GM12878 (cell line): ENCODE results near the gene ELN. TPM values are rescaled to one million over a fixed set of nuclear protein-coding genes. Genes with fewer than 3 reads are reported as not detected.
A peak's percentile ranks its signal among the peaks of the same experiment; 100 is the strongest.

Source experiments
- ATAC-seq: fragments of 200-7000 bp; cut with Tn5 transposase; 3 replicates; pipeline ENCODE4 v1.9.1; 2020; ENCODE audit warnings: mild to moderate bottlenecking, moderate library complexity
- BruUV-seq: library from RNA; stranded (reverse); fragments of 400-500 nt; replicated peaks from 2 replicates; lab custom pipeline; 2021; lab: Mats Ljungman, UMichigan
- CTCF ChIA-PET: fragments of 300-600 bp; sonication (Branson Sonifier 250); formaldehyde crosslinking; extraction: SDS; loops from one replicate; lab custom pipeline; 2021; ENCODE audit warnings: inconsistent platforms; lab: Yijun Ruan, JAX
- POLR2A ChIA-PET: fragments of 350-600 bp; formaldehyde crosslinking; extraction: SDS; loops from one replicate; lab custom pipeline; 2021; ENCODE audit warnings: inconsistent platforms; lab: Charles Lee
- RAD21 ChIA-PET: fragments of 300-600 bp; sonication (Branson Sonifier 250); formaldehyde crosslinking; loops from one replicate; lab custom pipeline; 2023; ENCODE audit warnings: antibody characterized with exemption; ENCODE audit not compliant: unreplicated experiment; lab: Charles Lee
- SMC1A ChIA-PET: fragments of 300-600 bp; sonication (Branson Sonifier 250); formaldehyde crosslinking; loops from one replicate; lab custom pipeline; 2023; ENCODE audit not compliant: unreplicated experiment, uncharacterized antibody; lab: Charles Lee
- DNase-seq: peaks from one replicate; pipeline ENCODE4 v3.0.0-alpha.2; 2011; ENCODE audit warnings: low read depth, low spot score
- FAIRE-seq: peaks from 3 replicates; lab custom pipeline; 2011; peaks lifted over from hg19 to GRCh38; lab: Jason Lieb, UNC
- H2AFZ ChIP-seq: 2 replicates; pipeline ENCODE4 v1.6.0; 2011; ENCODE audit warnings: low read depth, low read length, control low read depth; ENCODE audit not compliant: control insufficient read depth
- H3K27ac ChIP-seq: 2 replicates; pipeline ENCODE4 v1.5.1; 2011; ENCODE audit warnings: control low read depth; ENCODE audit not compliant: control insufficient read depth, insufficient read depth
- H3K27me3 ChIP-seq, 2 experiments: replicated peaks in 1 of 2; 2 replicates each; pipeline versions ENCODE4 v1.6.0 to v1.6.1; 2011; ENCODE audit warnings: low read length in 1 of 2; ENCODE audit not compliant: control insufficient read depth in 2 of 2, insufficient read depth in 2 of 2
- H3K36me3 ChIP-seq, 2 experiments: 2 replicates each; pipeline ENCODE4 v1.5.1; 2011; ENCODE audit warnings: low read length in 1 of 2; ENCODE audit not compliant: control insufficient read depth in 2 of 2, insufficient read depth in 2 of 2
- H3K4me1 ChIP-seq: 2 replicates; pipeline ENCODE4 v1.6.1; 2011; ENCODE audit warnings: mild to moderate bottlenecking, low read length, moderate library complexity, mixed read lengths; ENCODE audit not compliant: control insufficient read depth, insufficient read depth
- H3K4me2 ChIP-seq: 2 replicates; pipeline ENCODE4 v1.6.0; 2011; ENCODE audit warnings: control low read depth; ENCODE audit not compliant: control insufficient read depth, insufficient read depth
- H3K4me3 ChIP-seq: fragments of 200-600 bp; sonication (generic); 2 replicates; pipeline ENCODE4 v1.5.1; 2016
- H3K79me2 ChIP-seq: 2 replicates; pipeline ENCODE4 v1.6.0; 2011; ENCODE audit warnings: low read length; ENCODE audit not compliant: control insufficient read depth, insufficient read depth
- H3K9ac ChIP-seq: 2 replicates; pipeline ENCODE4 v1.8.0; 2011; ENCODE audit warnings: low read length, control low read depth, mixed read lengths; ENCODE audit not compliant: control insufficient read depth, insufficient read depth
- H3K9me3 ChIP-seq: replicated peaks from 3 replicates; pipeline ENCODE4 v1.5.1; 2011; ENCODE audit warnings: mild to moderate bottlenecking, low read length; ENCODE audit not compliant: control insufficient read depth, insufficient read depth
- H4K20me1 ChIP-seq: 2 replicates; pipeline ENCODE4 v1.6.0; 2011; ENCODE audit not compliant: control insufficient read depth, insufficient read depth
- BCL11A ChIP-seq: IDR thresholded peaks from 2 replicates; pipeline ENCODE4 v1.6.1; 2011; ENCODE audit warnings: low read depth, low read length
- CEBPB ChIP-seq, 2 experiments: fragments of 150-350 bp in 1 of 2; IDR thresholded peaks; 2 replicates each; pipeline ENCODE4 v1.6.1; 2012 to 2014; ENCODE audit warnings: low read depth in 2 of 2, low read length in 2 of 2, borderline replicate concordance in 1 of 2, inconsistent platforms in 1 of 2
- CHD1 ChIP-seq: IDR thresholded peaks from 2 replicates; pipeline ENCODE4 v1.6.1; 2012; ENCODE audit warnings: low read depth, low read length, improper control_type of control experiment
- CHD2 ChIP-seq: IDR thresholded peaks from 2 replicates; pipeline ENCODE4 v1.6.1; 2011; ENCODE audit warnings: low read depth, low read length, improper control_type of control experiment, borderline replicate concordance
- ETV6 ChIP-seq, 2 experiments: fragments of 450-650 bp in 1 of 2; IDR thresholded peaks in 1 of 2; conservative IDR thresholded peaks in 1 of 2; 2 replicates each; pipeline ENCODE4 v1.6.1; 2014; ENCODE audit warnings: antibody characterized with exemption in 1 of 2, borderline replicate concordance in 1 of 2, low read depth in 1 of 2, mild to moderate bottlenecking in 1 of 2, moderate library complexity in 1 of 2
- MTA2 ChIP-seq: fragments of 450-650 bp; IDR thresholded peaks from 2 replicates; pipeline ENCODE4 v1.6.1; 2016; ENCODE audit warnings: low read depth, mild to moderate bottlenecking, moderate library complexity
- NBN ChIP-seq: fragments of 450-650 bp; IDR thresholded peaks from 2 replicates; pipeline ENCODE4 v1.6.1; 2016
- NFXL1 ChIP-seq: fragments of 450-650 bp; IDR thresholded peaks from 2 replicates; pipeline ENCODE4 v1.6.1; 2017; ENCODE audit warnings: antibody characterized with exemption, mild to moderate bottlenecking, borderline replicate concordance
- NR2C1 ChIP-seq: fragments of 450-650 bp; IDR thresholded peaks from 2 replicates; pipeline ENCODE4 v1.6.1; 2017; ENCODE audit warnings: antibody characterized with exemption, mild to moderate bottlenecking, moderate library complexity
- PAX5 ChIP-seq: IDR thresholded peaks from 2 replicates; pipeline ENCODE4 v1.6.1; 2011; ENCODE audit warnings: low read depth, low read length, borderline replicate concordance
- POLR2A ChIP-seq: IDR thresholded peaks from 2 replicates; pipeline ENCODE4 v1.6.1; 2011; ENCODE audit warnings: low read depth, mild to moderate bottlenecking, low read length
- RCOR1 ChIP-seq: conservative IDR thresholded peaks from 2 replicates; pipeline ENCODE4 v1.6.1; 2012; ENCODE audit warnings: low read depth, low read length, improper control_type of control experiment
- SMAD1 ChIP-seq: fragments of 450-650 bp; IDR thresholded peaks from 2 replicates; pipeline ENCODE4 v1.6.1; 2018; ENCODE audit warnings: mild to moderate bottlenecking, low read depth; ENCODE audit not compliant: partially characterized antibody
- SPI1 ChIP-seq: IDR thresholded peaks from 2 replicates; pipeline ENCODE4 v1.6.1; 2011; ENCODE audit warnings: low read depth, mild to moderate bottlenecking, low read length, moderate library complexity, borderline replicate concordance; ENCODE audit not compliant: insufficient read depth
- ZBED1 ChIP-seq: IDR thresholded peaks from 2 replicates; pipeline ENCODE4 v1.6.1; 2016; ENCODE audit warnings: borderline replicate concordance
- ZNF622 ChIP-seq: fragments of 450-650 bp; IDR thresholded peaks from 2 replicates; pipeline ENCODE4 v1.6.1; 2017; ENCODE audit warnings: mild to moderate bottlenecking, inconsistent platforms
- WGBS: methylation state at CpG from one replicate; pipeline ENCODE4 v1.1.6; 2016; ENCODE audit warnings: low lambda C conversion rate; ENCODE audit not compliant: insufficient replicate concordance, insufficient coverage; ENCODE audit errors: missing lambda C conversion rate; 5-methylcytosine and 5-hydroxymethylcytosine counted together
- in situ Hi-C: fragments of 300-500 bp; cut with MboI; formaldehyde crosslinking; loops from 9 replicates; pipeline ENCODE4 v1.14.3; 2018; ENCODE audit warnings: mixed read lengths
- intact Hi-C: fragments of 100-400 bp; cut with micrococcal nuclease; formaldehyde crosslinking; loops from one replicate; pipeline ENCODE4 v1.14.2; 2022; ENCODE audit not compliant: unreplicated experiment
- polyA plus RNA-seq, 11 experiments: library from polyadenylated mRNA; depleted of rRNA in 4 of 11; unstranded in 6 of 11; stranded (reverse) in 5 of 11; fragments of >200 nt; fragmentation: Nextera tagmentation in 4 of 11; fragmentation: Illumina TruSeq in 1 of 11; extraction: Ambion mirVana in 4 of 11; extraction: Trizol in 1 of 11; gene quantifications; 1 replicate in 1 of 11; 2 replicates in 10 of 11; pipeline versions ENCODE4 v1.2.1 to v1.2.3, GENCODE V29; 2011 to 2016; ENCODE audit warnings: inconsistent platforms in 2 of 11, missing spikeins in 2 of 11, low read depth in 1 of 11
- total RNA-seq, 4 experiments: library from RNA; depleted of rRNA in 3 of 4; stranded (reverse); fragments of >200 nt in 3 of 4; fragmentation: Illumina TruSeq in 1 of 4; extraction: Trizol in 1 of 4; gene quantifications; 2 replicates each; pipeline versions ENCODE4 v1.2.1 to v1.2.3, GENCODE V29; 2013 to 2021
- TF ChIP-seq, protein P1 (sequence below): fragments of 450-650 bp; formaldehyde crosslinking; IDR thresholded peaks from 2 replicates; pipeline ENCODE4 v1.4.0; 2020; ENCODE audit warnings: mild to moderate bottlenecking, moderate library complexity
- TF ChIP-seq, protein P2 (sequence below): fragments of 450-650 bp; IDR thresholded peaks from 2 replicates; pipeline ENCODE4 v1.6.1; 2014; ENCODE audit warnings: mild to moderate bottlenecking

The ELN gene
- total and polyA plus RNA-seq, 10 of the 15 experiments (the other 5 are each of a cell fraction or from before 2014, with no cell fraction given), result 0.08 to 0.27 (median 0.23) TPM; not detected in 7

GRCh38 chr7:74093671-74094223 is 65.8 kb downstream of the ELN start:
- no peak for DNase-seq
- H3K4me3 ChIP-seq, result peak overlapping the region; percentile 80
- H4K20me1 ChIP-seq, result no peaks in the 10 kb centered on the region
- in situ Hi-C loops (no loop called here), intact Hi-C loops (no loop called here)
- BruUV-seq, result no TSS peak
- H2AFZ ChIP-seq, result peak overlapping the region; percentile 68
- FAIRE-seq, result no peak
- ChIA-PET POLR2A (interaction anchor here (0.6 to 1.9 kb wide), 5 partner anchors 9 to 85 kb away, joined by 3 to 8 read pairs (median 6); partner anchors contain the start of genes EIF4H and LIMK1), SMC1A (interaction anchor here (1.0 to 1.6 kb wide), 4 partner anchors 10 to 90 kb away, joined by 3 to 4 read pairs (median 3); partner anchors contain the start of gene LIMK1), RAD21 (interaction anchor here (2.4 kb wide), 1 partner anchor 11 kb away, joined by 10 read pairs; the partner anchor contains the start of gene LIMK1), CTCF (interaction anchor here (1.0 to 2.4 kb wide), 2 partner anchors 9 to 90 kb away, joined by 3 to 7 read pairs; no protein-coding TSS in a partner anchor)
- WGBS, result 5% methylated on average over 15 of the region's 15 CpGs
- H3K9me3 ChIP-seq, result peaks cover 2% of the 10 kb centered on the region; the same call in 2 of the 3 replicates
- peak overlapping the region; percentile 87 for H3K9ac ChIP-seq
- ATAC-seq, result peak; percentile 29
- peaks cover 12% of the 10 kb centered on the region in 2 experiments for H3K36me3 ChIP-seq
- peaks cover 26% of the 10 kb centered on the region for H3K4me1 ChIP-seq
- peaks cover 32% of the 10 kb centered on the region for H3K79me2 ChIP-seq
- H3K27ac ChIP-seq, result peak overlapping the region; percentile 94
- TF ChIP-seq ZNF622, result no peak
- TF ChIP-seq RCOR1, result no peak
- peak; percentile 63; the same call in 1 of the 2 replicates for TF ChIP-seq POLR2A
- TF ChIP-seq BCL11A, result no peak
- no peak for TF ChIP-seq NFXL1
- TF ChIP-seq CEBPB (IDR thresholded peaks at IDR 0.05; ENCODE audit: borderline replicate concordance in 1 of 2, low read depth in 2 of 2, low read length in 2 of 2), result no peak
- TF ChIP-seq ETV6 (conservative IDR thresholded peaks at IDR 0.05 in 1 of 2, IDR thresholded peaks at IDR 0.05 in 1 of 2; ENCODE audit: borderline replicate concordance in 1 of 2, low read depth in 1 of 2), result no peak
- TF ChIP-seq, protein P1, sequence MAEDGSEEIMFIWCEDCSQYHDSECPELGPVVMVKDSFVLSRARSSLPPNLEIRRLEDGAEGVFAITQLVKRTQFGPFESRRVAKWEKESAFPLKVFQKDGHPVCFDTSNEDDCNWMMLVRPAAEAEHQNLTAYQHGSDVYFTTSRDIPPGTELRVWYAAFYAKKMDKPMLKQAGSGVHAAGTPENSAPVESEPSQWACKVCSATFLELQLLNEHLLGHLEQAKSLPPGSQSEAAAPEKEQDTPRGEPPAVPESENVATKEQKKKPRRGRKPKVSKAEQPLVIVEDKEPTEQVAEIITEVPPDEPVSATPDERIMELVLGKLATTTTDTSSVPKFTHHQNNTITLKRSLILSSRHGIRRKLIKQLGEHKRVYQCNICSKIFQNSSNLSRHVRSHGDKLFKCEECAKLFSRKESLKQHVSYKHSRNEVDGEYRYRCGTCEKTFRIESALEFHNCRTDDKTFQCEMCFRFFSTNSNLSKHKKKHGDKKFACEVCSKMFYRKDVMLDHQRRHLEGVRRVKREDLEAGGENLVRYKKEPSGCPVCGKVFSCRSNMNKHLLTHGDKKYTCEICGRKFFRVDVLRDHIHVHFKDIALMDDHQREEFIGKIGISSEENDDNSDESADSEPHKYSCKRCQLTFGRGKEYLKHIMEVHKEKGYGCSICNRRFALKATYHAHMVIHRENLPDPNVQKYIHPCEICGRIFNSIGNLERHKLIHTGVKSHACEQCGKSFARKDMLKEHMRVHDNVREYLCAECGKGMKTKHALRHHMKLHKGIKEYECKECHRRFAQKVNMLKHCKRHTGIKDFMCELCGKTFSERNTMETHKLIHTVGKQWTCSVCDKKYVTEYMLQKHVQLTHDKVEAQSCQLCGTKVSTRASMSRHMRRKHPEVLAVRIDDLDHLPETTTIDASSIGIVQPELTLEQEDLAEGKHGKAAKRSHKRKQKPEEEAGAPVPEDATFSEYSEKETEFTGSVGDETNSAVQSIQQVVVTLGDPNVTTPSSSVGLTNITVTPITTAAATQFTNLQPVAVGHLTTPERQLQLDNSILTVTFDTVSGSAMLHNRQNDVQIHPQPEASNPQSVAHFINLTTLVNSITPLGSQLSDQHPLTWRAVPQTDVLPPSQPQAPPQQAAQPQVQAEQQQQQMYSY (CRISPR knock-in tag), result no peak
- no peak for TF ChIP-seq CHD1
- TF ChIP-seq SMAD1, result no peak
- no peak for TF ChIP-seq NBN
- no peak for TF ChIP-seq CHD2
- no peak for TF ChIP-seq NR2C1
- TF ChIP-seq ZBED1, result no peak
- no peak for TF ChIP-seq PAX5
- TF ChIP-seq, protein P2, sequence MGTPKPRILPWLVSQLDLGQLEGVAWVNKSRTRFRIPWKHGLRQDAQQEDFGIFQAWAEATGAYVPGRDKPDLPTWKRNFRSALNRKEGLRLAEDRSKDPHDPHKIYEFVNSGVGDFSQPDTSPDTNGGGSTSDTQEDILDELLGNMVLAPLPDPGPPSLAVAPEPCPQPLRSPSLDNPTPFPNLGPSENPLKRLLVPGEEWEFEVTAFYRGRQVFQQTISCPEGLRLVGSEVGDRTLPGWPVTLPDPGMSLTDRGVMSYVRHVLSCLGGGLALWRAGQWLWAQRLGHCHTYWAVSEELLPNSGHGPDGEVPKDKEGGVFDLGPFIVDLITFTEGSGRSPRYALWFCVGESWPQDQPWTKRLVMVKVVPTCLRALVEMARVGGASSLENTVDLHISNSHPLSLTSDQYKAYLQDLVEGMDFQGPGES, result no peak
- TF ChIP-seq SPI1, result 0 out of 2 replicates have a peak, but pooled peaks have one; percentile 5
- TF ChIP-seq MTA2, result no peak
- H3K27me3 ChIP-seq, result no peaks in the 10 kb centered on the region
- H3K4me2 ChIP-seq, result peak overlapping the region; percentile 100
